HCT116 (cell line): Measurements from ENCODE around the gene CSNK2A1. TPM values are rescaled to one million over a fixed set of nuclear protein-coding genes. Genes with fewer than 3 reads are reported as not detected.

Experiments used
- ATAC-seq: fragments of 200-7000 bp; cut with Tn5 transposase; 2 replicates; pipeline ENCODE4 v1.9.1; 2020; ENCODE audit warnings: mild to moderate bottlenecking, moderate library complexity
- BruUV-seq: library from RNA; stranded (reverse); fragments of 400-500 nt; replicated peaks from 2 replicates; lab custom pipeline; 2021; lab: Mats Ljungman, UMichigan
- CTCF ChIA-PET: fragments of 300-600 bp; sonication (Branson Sonifier 250); formaldehyde crosslinking; loops from one replicate; lab custom pipeline; 2021; ENCODE audit warnings: antibody characterized with exemption; lab: Charles Lee
- POLR2A ChIA-PET: fragments of 300-600, 350-600 bp; sonication (Branson Sonifier 250); formaldehyde crosslinking; loops from one replicate; lab custom pipeline; 2021; ENCODE audit warnings: antibody characterized with exemption; lab: Charles Lee
- RAD21 ChIA-PET, 2 experiments: fragments of 300-600 bp; sonication (Branson Sonifier 250); formaldehyde crosslinking; loops; one replicate each; lab custom pipeline; 2023; ENCODE audit warnings: low total read pairs in 2 of 2; ENCODE audit not compliant: uncharacterized antibody in 2 of 2, unreplicated experiment in 2 of 2, low non-redundant PET in 1 of 2; lab: Charles Lee
- DNase-seq: peaks from one replicate; pipeline ENCODE4 v3.0.0-alpha.2; 2010; ENCODE audit warnings: low read depth, low spot score
- H2AFZ ChIP-seq: fragments of 200-600 bp; shearing (Covaris generic), sonication (generic); 2 replicates; pipeline ENCODE4 v1.6.1; 2017; ENCODE audit warnings: low read depth, mixed run types, mixed read lengths, antibody characterized with exemption, low read length; ENCODE audit not compliant: poor library complexity, severe bottlenecking
- H3K27ac ChIP-seq: 2 replicates; pipeline ENCODE4 v1.5.1; 2012; ENCODE audit warnings: low read depth, low read length
- H3K27me3 ChIP-seq: fragments of 200-600 bp; sonication (generic); 2 replicates; pipeline ENCODE4 v1.6.1; 2016; ENCODE audit warnings: mixed run types, low read length, mixed read lengths; ENCODE audit not compliant: insufficient read depth
- H3K36me3 ChIP-seq, 2 experiments: fragments of 200-500 bp in 1 of 2; fragments of 200-600 bp in 1 of 2; sonication (Bioruptor generic) in 1 of 2; sonication (generic) in 1 of 2; 2 replicates each; pipeline versions ENCODE4 v1.5.1 to v1.6.1; 2014 to 2016; ENCODE audit warnings: low read length in 2 of 2, inconsistent platforms in 1 of 2, mixed read lengths in 1 of 2, mixed run types in 1 of 2; ENCODE audit not compliant: insufficient read depth in 2 of 2, control insufficient read depth in 1 of 2
- H3K4me1 ChIP-seq, 2 experiments: fragments of 200-600 bp in 1 of 2; sonication (generic) in 1 of 2; 2 replicates each; pipeline versions ENCODE4 v1.5.1 to v1.6.1; 2012 to 2017; ENCODE audit warnings: low read length in 2 of 2, inconsistent platforms in 1 of 2, mild to moderate bottlenecking in 1 of 2, mixed read lengths in 1 of 2, mixed run types in 1 of 2, moderate library complexity in 1 of 2; ENCODE audit not compliant: insufficient read depth in 2 of 2, control insufficient read depth in 1 of 2
- H3K4me2 ChIP-seq: fragments of 200-600 bp; sonication (generic); 2 replicates; pipeline ENCODE4 v1.6.1; 2017; ENCODE audit warnings: mixed run types, low read length, mixed read lengths
- H3K4me3 ChIP-seq, 2 experiments: fragments of 200-600 bp in 1 of 2; sonication (generic) in 1 of 2; replicated peaks in 1 of 2; 2 replicates each; pipeline ENCODE4 v1.5.1; 2011 to 2016; ENCODE audit warnings: low read length in 2 of 2, control low read depth in 1 of 2, low read depth in 1 of 2, mild to moderate bottlenecking in 1 of 2, mixed read lengths in 1 of 2, mixed run types in 1 of 2
- H3K79me2 ChIP-seq: fragments of 200-600 bp; sonication (generic); 2 replicates; pipeline ENCODE4 v1.6.1; 2017; ENCODE audit warnings: mild to moderate bottlenecking, mixed run types, low read length, moderate library complexity, mixed read lengths; ENCODE audit not compliant: insufficient read depth
- H3K9ac ChIP-seq: fragments of 200-600 bp; sonication (generic); 2 replicates; pipeline ENCODE4 v1.6.1; 2016; ENCODE audit warnings: low read length, mixed read lengths
- H3K9me2 ChIP-seq: fragments of 200-600 bp; sonication (generic), shearing (Covaris generic); 2 replicates; pipeline ENCODE4 v1.6.1; 2017; ENCODE audit warnings: mixed run types, mild to moderate bottlenecking, moderate library complexity; ENCODE audit not compliant: insufficient read depth
- H3K9me3 ChIP-seq, 2 experiments: fragments of 200-500 bp in 1 of 2; fragments of 200-600 bp in 1 of 2; sonication (Bioruptor generic) in 1 of 2; sonication (generic) in 1 of 2; 2 replicates each; pipeline ENCODE4 v1.6.1; 2014 to 2017; ENCODE audit warnings: low read length in 2 of 2, mixed read lengths in 2 of 2, inconsistent platforms in 1 of 2, low read depth in 1 of 2, mild to moderate bottlenecking in 1 of 2, mixed run types in 1 of 2, moderate library complexity in 1 of 2; ENCODE audit not compliant: control insufficient read depth in 1 of 2, insufficient read depth in 1 of 2
- H4K20me1 ChIP-seq: fragments of 200-600 bp; sonication (generic), shearing (Covaris generic); 2 replicates; pipeline ENCODE4 v1.6.1; 2017; ENCODE audit warnings: mixed run types, mild to moderate bottlenecking, moderate library complexity; ENCODE audit not compliant: insufficient read depth
- ATF3 ChIP-seq: IDR thresholded peaks from 2 replicates; pipeline ENCODE4 v1.6.1; 2012
- EZH2 ChIP-seq: fragments of 200-600 bp; sonication (generic); IDR thresholded peaks from 2 replicates; pipeline ENCODE4 v1.6.1; 2017; ENCODE audit warnings: antibody characterized with exemption, mixed run types
- POLR2A ChIP-seq: IDR thresholded peaks from 2 replicates; pipeline ENCODE4 v1.7.0; 2011; ENCODE audit warnings: borderline replicate concordance; ENCODE audit not compliant: insufficient read depth, insufficient read length; ENCODE audit errors: extremely low read depth
- POLR2AphosphoS5 ChIP-seq: IDR thresholded peaks from 2 replicates; pipeline ENCODE4 v1.6.1; 2011; ENCODE audit warnings: mild to moderate bottlenecking, low read depth, low read length, moderate library complexity
- REST ChIP-seq: IDR thresholded peaks from 2 replicates; pipeline ENCODE4 v1.6.1; 2012; ENCODE audit warnings: low read depth
- SIN3A ChIP-seq: IDR thresholded peaks from 2 replicates; pipeline ENCODE4 v1.6.1; 2012; ENCODE audit warnings: low read depth
- ZBTB33 ChIP-seq: IDR thresholded peaks from 2 replicates; pipeline ENCODE4 v1.6.1; 2011; ENCODE audit warnings: mild to moderate bottlenecking, low read length, moderate library complexity; ENCODE audit not compliant: insufficient replicate concordance; ENCODE audit errors: extremely low read depth
- ZNF274 ChIP-seq: fragments of 200-500 bp; sonication (Bioruptor generic); IDR thresholded peaks from 2 replicates; pipeline ENCODE4 v1.6.1; 2014; ENCODE audit warnings: mild to moderate bottlenecking, low read depth, low read length, inconsistent platforms
- intact Hi-C: fragments of 100-400 bp; cut with micrococcal nuclease; formaldehyde crosslinking; loops from 2 replicates; pipeline ENCODE4 v1.10.0; 2022
- total RNA-seq: library from RNA; stranded (reverse); gene quantifications from one replicate; pipeline ENCODE4 v1.2.1, GENCODE V29; 2021; ENCODE audit not compliant: unreplicated experiment

The CSNK2A1 gene
- total RNA-seq, 1 experiment from 2014 or later, result 284 TPM

- Histone ChIP-seq H3K27ac (no peak overlapping the region), H3K4me3 (no peak overlapping the region), H3K9me2 (no peaks in the 10 kb centered on the region), H3K27me3 (no peaks in the 10 kb centered on the region), H3K36me3 (peaks cover 66 to 73% of the 10 kb centered on the region in 2 experiments), H3K79me2 (peaks cover 16% of the 10 kb centered on the region), H3K9me3 (no peaks in the 10 kb centered on the region), H4K20me1 (no peaks in the 10 kb centered on the region), H2AFZ (no peak overlapping the region), H3K4me2 (no peak overlapping the region), H3K9ac (no peak overlapping the region), H3K4me1 (no peaks in the 10 kb centered on the region)
- intact Hi-C loops, result no loop called here
- DNase-seq (no peak), ATAC-seq (no peak)
- CTCF ChIA-PET, result no interaction called here
- POLR2A ChIA-PET, result no interaction called here
- BruUV-seq, result no TSS peak
- TF ChIP-seq ZNF274, result no peak
- TF ChIP-seq POLR2AphosphoS5, result no peak
- TF ChIP-seq ATF3, result no peak
- no peak for TF ChIP-seq POLR2A
- no peak for TF ChIP-seq ZBTB33
- TF ChIP-seq EZH2, result no peak
- TF ChIP-seq SIN3A, result no peak
- TF ChIP-seq REST, result no peak
- RAD21 ChIA-PET, result no interaction called here
These were observed 51.4 kb downstream of the CSNK2A1 start for GRCh38 chr20:492159-492558.
